ENCODE measurements around the gene ARL6IP1.

Gene ARL6IP1

DNA sequence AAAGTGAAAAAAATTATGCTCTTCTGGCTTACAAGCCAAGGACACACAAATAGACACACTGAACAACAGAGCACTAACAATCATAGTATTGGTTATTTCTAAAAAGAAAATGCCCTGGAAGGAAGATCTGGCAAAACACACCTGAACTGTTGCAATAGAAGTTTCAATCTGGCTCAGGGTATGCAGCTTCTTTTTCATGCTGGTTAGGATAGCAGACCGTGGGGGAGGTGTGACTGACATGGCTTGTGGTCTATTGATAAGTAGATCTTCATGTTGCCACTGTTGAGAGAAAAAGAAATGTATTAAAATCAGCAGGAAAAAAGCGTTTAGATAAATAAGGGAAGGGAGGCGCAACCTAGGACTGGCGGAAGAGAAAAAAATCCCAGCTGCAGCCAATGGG lies 26.5 kb upstream of the ARL6IP1 start:
- H3K4me3 ChIP-seq (ENCODE audit: low read length): no peak overlapping the region
- no peak overlapping the region for H3K27ac ChIP-seq (ENCODE audit: low read length)
- H3K9me3 ChIP-seq (ENCODE audit: control insufficient read depth, low read depth, low read length): no peaks in the 10 kb centered on the region
- no peaks in the 10 kb centered on the region for H3K27me3 ChIP-seq (ENCODE audit: control insufficient read depth, insufficient read depth, low read length)
- no peaks in the 10 kb centered on the region for H3K4me1 ChIP-seq (ENCODE audit: control insufficient read depth, low read depth, low read length)
- H3K9ac ChIP-seq (ENCODE audit: low read length): no peak overlapping the region
- H3K36me3 ChIP-seq (ENCODE audit: control insufficient read depth, low read depth, low read length): peaks cover 50% of the 10 kb centered on the region

DNA sequence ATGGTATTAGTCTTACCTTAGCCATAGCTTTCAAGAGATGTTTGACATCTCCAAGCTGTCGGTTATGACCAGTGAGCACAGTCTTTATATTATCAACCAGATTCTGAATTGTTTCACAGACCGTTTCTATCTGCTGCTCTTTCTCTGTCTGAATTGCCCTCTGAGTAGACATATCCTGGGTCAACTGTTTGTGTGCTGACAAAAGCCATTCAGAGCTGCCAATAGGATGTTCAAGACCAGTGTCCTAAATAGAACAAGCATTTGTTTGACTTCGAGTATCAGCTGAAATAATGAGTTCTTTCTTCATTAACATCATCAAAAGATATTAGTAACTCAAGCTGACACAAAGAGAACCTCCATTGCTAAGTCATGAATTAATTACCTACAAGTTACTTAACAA lies 14.9 kb upstream of the ARL6IP1 start:
- Histone ChIP-seq H3K9me3 (ENCODE audit: control insufficient read depth, low read depth, low read length) (no peaks in the 10 kb centered on the region), H3K27me3 (ENCODE audit: control insufficient read depth, insufficient read depth, low read length) (no peaks in the 10 kb centered on the region), H3K4me1 (ENCODE audit: control insufficient read depth, low read depth, low read length) (no peaks in the 10 kb centered on the region), H3K27ac (ENCODE audit: low read length) (no peak overlapping the region), H3K9ac (ENCODE audit: low read length) (no peak overlapping the region), H3K4me3 (ENCODE audit: low read length) (no peak overlapping the region), H3K36me3 (ENCODE audit: control insufficient read depth, low read depth, low read length) (peaks cover 62% of the 10 kb centered on the region)

DNA sequence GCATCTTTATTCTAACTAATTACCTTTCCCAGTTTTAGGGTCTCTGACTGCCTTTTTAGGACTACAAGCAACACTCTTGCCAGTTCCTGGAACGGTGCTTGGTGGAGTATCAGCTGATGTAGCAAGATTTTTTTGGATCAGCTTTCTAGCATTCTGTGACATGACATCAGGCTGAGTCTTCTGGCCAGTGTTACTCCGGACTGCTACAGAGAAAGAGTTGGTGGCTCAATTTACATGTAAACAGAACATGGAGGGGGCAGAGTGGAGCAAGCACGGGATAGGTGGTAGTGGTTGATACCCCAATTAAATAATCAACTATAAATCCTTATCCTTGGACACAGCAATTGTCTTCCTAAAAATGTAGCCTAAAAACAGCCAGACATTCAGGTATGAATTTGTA lies 10.6 kb upstream of the ARL6IP1 start:
- H3K4me1 ChIP-seq (ENCODE audit: control insufficient read depth, low read depth, low read length): no peaks in the 10 kb centered on the region
- no peaks in the 10 kb centered on the region for H3K9me3 ChIP-seq (ENCODE audit: control insufficient read depth, low read depth, low read length)
- no peak overlapping the region for H3K4me3 ChIP-seq (ENCODE audit: low read length)
- no peaks in the 10 kb centered on the region for H3K27me3 ChIP-seq (ENCODE audit: control insufficient read depth, insufficient read depth, low read length)
- peaks cover 70% of the 10 kb centered on the region for H3K36me3 ChIP-seq (ENCODE audit: control insufficient read depth, low read depth, low read length)
- H3K9ac ChIP-seq (ENCODE audit: low read length): no peak overlapping the region
- no peak overlapping the region for H3K27ac ChIP-seq (ENCODE audit: low read length)

DNA sequence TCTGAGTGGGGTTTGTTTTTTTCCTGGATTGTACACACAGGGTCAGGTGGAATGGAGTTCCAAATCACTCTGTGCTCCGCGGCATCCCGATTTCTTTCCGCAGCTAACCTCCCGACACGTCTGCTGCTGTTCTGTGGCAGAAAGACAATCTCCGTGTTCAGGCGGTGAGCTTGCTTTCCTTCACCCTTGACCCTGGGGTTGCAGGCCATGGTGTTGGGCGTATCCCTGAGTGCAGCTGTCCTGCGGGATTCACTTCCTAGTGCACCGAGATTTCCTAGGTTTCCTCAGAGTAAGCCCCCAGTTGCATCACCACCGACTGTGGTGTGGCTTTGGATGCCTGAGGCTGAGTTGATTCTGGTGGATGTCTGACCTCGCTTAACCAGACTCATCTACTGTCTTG lies 7.8 kb upstream of the ARL6IP1 start:
- Histone ChIP-seq H3K4me1 (ENCODE audit: control insufficient read depth, low read depth, low read length) (peaks cover 26% of the 10 kb centered on the region), H3K9ac (ENCODE audit: low read length) (no peak overlapping the region), H3K36me3 (ENCODE audit: control insufficient read depth, low read depth, low read length) (peaks cover 50% of the 10 kb centered on the region), H3K4me3 (ENCODE audit: low read length) (no peak overlapping the region), H3K27ac (ENCODE audit: low read length) (no peak overlapping the region), H3K9me3 (ENCODE audit: control insufficient read depth, low read depth, low read length) (no peaks in the 10 kb centered on the region), H3K27me3 (ENCODE audit: control insufficient read depth, insufficient read depth, low read length) (no peaks in the 10 kb centered on the region)

DNA sequence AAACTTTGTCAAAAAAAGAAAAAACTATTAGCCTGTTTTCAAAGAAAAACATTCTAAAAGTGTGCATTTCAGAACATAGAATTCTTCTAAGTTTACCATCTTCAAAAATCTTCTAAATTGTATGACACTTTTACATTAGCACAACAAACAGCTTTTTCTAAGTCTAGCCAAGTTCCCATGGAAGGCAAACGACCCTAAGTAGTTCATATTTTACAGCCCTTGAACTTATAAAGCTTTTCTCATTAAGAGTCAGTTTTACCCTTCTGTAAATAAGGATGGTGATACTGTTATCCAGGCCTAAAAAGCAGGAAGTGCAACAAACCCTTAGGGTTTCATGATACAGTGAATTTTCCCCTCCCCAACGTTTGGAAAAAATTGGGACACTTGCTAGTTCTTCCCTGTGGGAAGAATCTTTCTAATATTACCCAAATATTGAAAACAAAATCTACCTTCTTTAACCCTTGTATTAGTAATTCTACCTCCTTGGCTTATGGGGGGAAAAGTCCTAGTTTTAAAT lies 4.0 kb upstream of the ARL6IP1 start:
- Histone ChIP-seq H3K27me3 (ENCODE audit: control insufficient read depth, insufficient read depth, low read length) (no peaks in the 10 kb centered on the region), H3K4me3 (ENCODE audit: low read length) (no peak overlapping the region), H3K36me3 (ENCODE audit: control insufficient read depth, low read depth, low read length) (peaks cover 32% of the 10 kb centered on the region), H3K9me3 (ENCODE audit: control insufficient read depth, low read depth, low read length) (no peaks in the 10 kb centered on the region), H3K9ac (ENCODE audit: low read length) (no peak overlapping the region), H3K4me1 (ENCODE audit: control insufficient read depth, low read depth, low read length) (peaks cover 31% of the 10 kb centered on the region), H3K27ac (ENCODE audit: low read length) (no peak overlapping the region)

DNA sequence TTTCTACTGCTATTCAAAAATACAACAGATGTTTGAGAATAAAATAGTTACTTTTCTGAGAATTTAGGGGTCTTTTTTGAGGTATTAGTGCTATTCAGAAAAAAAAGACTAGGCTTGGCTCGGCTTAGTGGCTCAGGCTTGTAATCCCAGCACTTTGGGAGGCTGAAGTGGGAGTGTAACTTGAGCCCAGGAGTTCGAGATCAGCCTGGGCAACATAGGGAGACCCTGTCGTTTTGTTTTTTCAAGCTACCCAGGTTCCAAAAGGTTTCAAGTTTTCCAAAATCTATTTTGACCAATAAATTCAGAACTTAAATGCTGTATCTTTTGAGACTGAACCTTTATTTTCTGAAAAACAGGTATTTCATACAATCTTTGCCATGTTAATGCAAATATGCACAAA lies 3.2 kb upstream of the ARL6IP1 start:
- Histone ChIP-seq H3K4me3 (ENCODE audit: low read length) (peak overlapping the region; percentile 16), H3K9me3 (ENCODE audit: control insufficient read depth, low read depth, low read length) (no peaks in the 10 kb centered on the region), H3K27ac (ENCODE audit: low read length) (peak overlapping the region; percentile 42), H3K27me3 (ENCODE audit: control insufficient read depth, insufficient read depth, low read length) (no peaks in the 10 kb centered on the region), H3K9ac (ENCODE audit: low read length) (peak overlapping the region; percentile 40), H3K36me3 (ENCODE audit: control insufficient read depth, low read depth, low read length) (peaks cover 25% of the 10 kb centered on the region), H3K4me1 (ENCODE audit: control insufficient read depth, low read depth, low read length) (peaks cover 31% of the 10 kb centered on the region)

DNA sequence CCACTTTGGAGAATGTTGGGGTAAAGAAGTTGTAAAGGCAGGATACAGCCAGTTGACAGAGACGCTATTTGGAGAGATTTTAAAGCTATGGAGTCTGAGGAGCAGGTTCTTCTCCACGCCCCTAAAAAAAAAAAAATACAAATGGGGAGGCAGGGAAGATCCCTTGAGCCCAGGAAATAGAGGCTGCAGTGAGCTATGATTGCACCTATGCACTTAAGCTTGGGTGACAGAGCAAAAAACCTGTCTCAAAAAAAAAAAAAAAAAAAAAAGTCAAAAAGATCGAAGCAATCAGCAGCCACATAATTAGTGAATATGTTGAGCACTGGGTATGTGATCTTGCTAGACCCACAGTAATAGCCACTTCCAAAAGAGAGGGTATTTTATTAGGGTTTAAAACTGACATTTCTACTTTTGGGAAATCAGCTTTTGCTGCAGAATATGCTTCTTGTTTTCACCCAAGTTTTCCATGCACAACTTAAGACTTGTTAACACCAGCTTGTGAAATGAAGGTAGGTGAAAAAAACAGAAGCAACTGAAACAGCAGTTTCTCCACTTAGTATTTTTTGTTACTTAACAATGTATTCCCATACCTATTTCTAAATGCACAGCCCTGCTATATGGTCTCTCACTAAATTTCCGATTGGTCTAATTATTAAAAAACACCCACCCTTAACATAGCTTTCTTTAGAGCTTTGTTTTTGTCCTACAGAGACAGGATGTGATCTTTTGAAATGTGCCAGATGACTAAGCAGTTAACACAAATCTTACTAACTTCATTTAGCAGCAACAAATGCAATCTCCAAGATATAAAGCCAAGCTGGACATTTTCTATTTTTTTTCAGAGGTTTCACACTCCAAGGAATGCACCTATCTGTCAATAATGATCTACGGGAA lies 2.5 kb upstream of the ARL6IP1 start:
- Histone ChIP-seq H3K4me3 (ENCODE audit: low read length) (peak overlapping the region; percentile 16), H3K9me3 (ENCODE audit: control insufficient read depth, low read depth, low read length) (no peaks in the 10 kb centered on the region), H3K36me3 (ENCODE audit: control insufficient read depth, low read depth, low read length) (peaks cover 17% of the 10 kb centered on the region), H3K27ac (ENCODE audit: low read length) (peak overlapping the region; percentile 42), H3K4me1 (ENCODE audit: control insufficient read depth, low read depth, low read length) (peaks cover 31% of the 10 kb centered on the region), H3K9ac (ENCODE audit: low read length) (peak overlapping the region; percentile 40), H3K27me3 (ENCODE audit: control insufficient read depth, insufficient read depth, low read length) (no peaks in the 10 kb centered on the region)

DNA sequence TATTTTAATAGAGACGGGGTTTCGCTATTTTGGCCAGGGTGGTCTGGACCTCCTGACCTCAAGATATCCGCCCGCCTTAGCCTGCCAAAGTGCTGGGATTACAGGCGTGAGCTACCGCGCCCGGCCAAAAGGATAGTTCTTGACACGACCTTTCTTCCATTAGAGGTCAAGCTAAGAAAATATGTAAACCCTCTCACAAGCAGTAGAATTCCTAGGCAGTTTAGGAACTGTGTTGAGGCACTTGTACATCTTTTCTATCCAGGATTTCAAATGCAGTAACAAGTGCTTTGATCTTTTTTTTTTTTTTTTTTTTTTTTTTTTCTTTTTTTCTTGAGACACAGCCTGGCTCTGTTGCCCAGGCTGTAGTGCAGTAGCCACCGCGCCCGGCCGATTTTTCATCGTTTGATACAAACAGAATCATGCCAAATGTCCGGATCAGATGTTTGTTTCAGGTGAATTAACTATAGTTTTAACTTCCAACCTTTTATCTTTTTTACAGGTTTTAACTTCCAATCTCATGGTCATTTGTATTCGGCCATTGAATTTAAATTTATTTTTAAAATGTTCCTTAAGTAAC lies 1.5 kb upstream of the ARL6IP1 start:
- no peaks in the 10 kb centered on the region for H3K9me3 ChIP-seq (ENCODE audit: control insufficient read depth, low read depth, low read length)
- H3K27me3 ChIP-seq (ENCODE audit: control insufficient read depth, insufficient read depth, low read length): no peaks in the 10 kb centered on the region
- H3K4me1 ChIP-seq (ENCODE audit: control insufficient read depth, low read depth, low read length): peaks cover 31% of the 10 kb centered on the region
- H3K9ac ChIP-seq (ENCODE audit: low read length): no peak overlapping the region
- H3K4me3 ChIP-seq (ENCODE audit: low read length): no peak overlapping the region
- no peak overlapping the region for H3K27ac ChIP-seq (ENCODE audit: low read length)
- H3K36me3 ChIP-seq (ENCODE audit: control insufficient read depth, low read depth, low read length): peaks cover 17% of the 10 kb centered on the region

DNA sequence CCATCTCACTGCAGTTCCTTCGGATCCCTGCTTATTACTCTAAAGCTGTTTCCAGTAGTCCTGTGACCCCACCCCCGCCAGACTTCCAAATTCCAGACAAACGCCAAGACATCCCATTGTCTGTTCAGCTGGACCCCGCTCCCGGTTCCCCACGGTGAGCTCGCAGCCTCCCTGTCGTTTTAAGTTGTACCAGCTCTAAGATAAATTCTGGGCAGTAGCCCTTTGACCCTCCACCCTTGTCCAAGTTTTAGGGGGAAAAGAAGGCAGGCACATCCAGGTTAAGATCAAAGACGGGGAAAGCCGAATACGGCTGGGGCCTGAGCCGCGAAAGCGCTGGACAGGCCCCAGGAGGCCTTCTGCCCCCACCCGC lies 589 bp downstream of the ARL6IP1 start:
- H3K4me1 ChIP-seq (ENCODE audit: control insufficient read depth, low read depth, low read length): peaks cover 19% of the 10 kb centered on the region
- peak overlapping the region; percentile 36 for H3K27ac ChIP-seq (ENCODE audit: low read length)
- H3K27me3 ChIP-seq (ENCODE audit: control insufficient read depth, insufficient read depth, low read length): no peaks in the 10 kb centered on the region
- peak overlapping the region; percentile 92 for H3K9ac ChIP-seq (ENCODE audit: low read length)
- peak overlapping the region; percentile 99 for H3K4me3 ChIP-seq (ENCODE audit: low read length)
- no peaks in the 10 kb centered on the region for H3K9me3 ChIP-seq (ENCODE audit: control insufficient read depth, low read depth, low read length)
- H3K36me3 ChIP-seq (ENCODE audit: control insufficient read depth, low read depth, low read length): peaks cover 30% of the 10 kb centered on the region

DNA sequence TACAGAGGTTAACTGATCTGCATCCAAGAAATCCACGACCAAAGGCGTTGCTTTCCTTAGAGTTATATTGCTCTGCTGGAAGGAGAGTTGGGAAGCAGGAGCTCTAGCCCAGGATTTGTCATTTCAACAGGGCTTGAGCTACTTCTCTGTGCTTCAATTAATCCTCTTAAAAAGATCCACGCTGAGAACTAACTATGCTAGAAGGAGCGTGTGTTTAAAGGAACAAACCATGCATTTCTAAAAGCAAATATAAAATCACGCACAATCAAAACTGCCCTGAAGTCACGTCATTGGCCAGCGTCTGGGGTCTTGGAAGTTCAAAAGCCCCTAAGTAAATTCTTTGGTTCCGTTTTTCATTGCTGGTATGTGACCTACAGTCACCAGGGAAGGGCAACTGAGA lies 1.1 kb downstream of the ARL6IP1 start:
- H3K36me3 ChIP-seq (ENCODE audit: control insufficient read depth, low read depth, low read length): peaks cover 35% of the 10 kb centered on the region
- H3K27ac ChIP-seq (ENCODE audit: low read length): no peak overlapping the region
- peak overlapping the region; percentile 99 for H3K4me3 ChIP-seq (ENCODE audit: low read length)
- peak overlapping the region; percentile 92 for H3K9ac ChIP-seq (ENCODE audit: low read length)
- H3K9me3 ChIP-seq (ENCODE audit: control insufficient read depth, low read depth, low read length): no peaks in the 10 kb centered on the region
- no peaks in the 10 kb centered on the region for H3K27me3 ChIP-seq (ENCODE audit: control insufficient read depth, insufficient read depth, low read length)
- peaks cover 15% of the 10 kb centered on the region for H3K4me1 ChIP-seq (ENCODE audit: control insufficient read depth, low read depth, low read length)

DNA sequence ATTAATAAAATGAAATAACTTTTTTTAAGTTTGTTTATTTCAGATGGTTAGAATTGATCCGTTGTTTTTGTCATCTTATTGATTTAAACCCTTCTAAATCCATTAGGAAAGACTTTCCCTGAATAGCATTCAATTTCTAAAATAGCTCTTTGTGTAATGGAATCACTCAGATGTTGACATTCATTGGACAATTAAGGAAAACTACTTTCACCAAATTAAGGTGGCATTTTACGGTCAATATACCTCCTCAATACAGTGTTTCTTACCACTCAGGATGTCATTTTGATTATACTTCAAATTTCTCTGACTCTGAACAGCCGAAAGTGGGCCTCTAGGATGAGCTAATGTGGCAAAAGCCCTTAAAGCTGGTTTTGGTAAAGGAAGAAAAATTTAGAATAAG lies 1.8 kb downstream of the ARL6IP1 start:
- H3K36me3 ChIP-seq (ENCODE audit: control insufficient read depth, low read depth, low read length): peaks cover 42% of the 10 kb centered on the region
- H3K27ac ChIP-seq (ENCODE audit: low read length): no peak overlapping the region

DNA sequence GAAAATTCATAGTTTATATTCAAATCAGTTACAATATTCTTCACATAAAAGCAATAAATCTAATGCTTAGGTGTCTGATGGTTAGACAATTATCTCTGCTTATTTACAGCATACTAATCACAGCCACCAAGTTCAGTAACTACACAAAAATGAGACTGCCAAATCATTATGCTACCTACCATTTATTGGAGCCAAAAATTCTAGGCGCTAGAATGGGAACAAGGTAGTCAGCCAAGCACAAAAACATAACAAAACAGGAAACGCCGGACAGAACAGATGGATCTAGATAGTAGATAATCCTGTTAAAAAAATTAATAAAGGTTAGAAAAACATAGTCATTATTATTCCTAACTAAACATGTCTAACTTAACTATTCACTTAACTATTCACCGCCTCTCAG lies 3.6 kb downstream of the ARL6IP1 start:
- H3K4me1 ChIP-seq (ENCODE audit: control insufficient read depth, low read depth, low read length): no peaks in the 10 kb centered on the region
- H3K36me3 ChIP-seq (ENCODE audit: control insufficient read depth, low read depth, low read length): peaks cover 56% of the 10 kb centered on the region
- H3K27ac ChIP-seq (ENCODE audit: low read length): no peak overlapping the region
- no peak overlapping the region for H3K4me3 ChIP-seq (ENCODE audit: low read length)
- H3K27me3 ChIP-seq (ENCODE audit: control insufficient read depth, insufficient read depth, low read length): no peaks in the 10 kb centered on the region
- H3K9ac ChIP-seq (ENCODE audit: low read length): no peak overlapping the region
- no peaks in the 10 kb centered on the region for H3K9me3 ChIP-seq (ENCODE audit: control insufficient read depth, low read depth, low read length)

More for the DNA sequence above, 1.8 kb downstream of the ARL6IP1 start:
- Histone ChIP-seq H3K9ac (ENCODE audit: low read length) (no peak overlapping the region), H3K4me1 (ENCODE audit: control insufficient read depth, low read depth, low read length) (peaks cover 8% of the 10 kb centered on the region), H3K9me3 (ENCODE audit: control insufficient read depth, low read depth, low read length) (no peaks in the 10 kb centered on the region), H3K27me3 (ENCODE audit: control insufficient read depth, insufficient read depth, low read length) (no peaks in the 10 kb centered on the region), H3K4me3 (ENCODE audit: low read length) (peak overlapping the region; percentile 99)

Measured in iPS-18a (cell line).